CD1c-positive myeloid dendritic cell (primary cell): ENCODE results near the gene AQP12A.
"Not testable (repeated sequence)": the region's sequence is repeated elsewhere in the genome, so short reads cannot be mapped to it uniquely, and the experiment has no call there.

Experiments
- DNase-seq: peaks from one replicate; pipeline ENCODE4 v3.0.0-alpha.2; 2016; ENCODE audit errors: extremely low spot score

The AQP12A gene

GRCh38 chr2:240659883-240660282 is 31.8 kb upstream of the AQP12A start:
- DNase-seq, result not testable (repeated sequence)

DNA sequence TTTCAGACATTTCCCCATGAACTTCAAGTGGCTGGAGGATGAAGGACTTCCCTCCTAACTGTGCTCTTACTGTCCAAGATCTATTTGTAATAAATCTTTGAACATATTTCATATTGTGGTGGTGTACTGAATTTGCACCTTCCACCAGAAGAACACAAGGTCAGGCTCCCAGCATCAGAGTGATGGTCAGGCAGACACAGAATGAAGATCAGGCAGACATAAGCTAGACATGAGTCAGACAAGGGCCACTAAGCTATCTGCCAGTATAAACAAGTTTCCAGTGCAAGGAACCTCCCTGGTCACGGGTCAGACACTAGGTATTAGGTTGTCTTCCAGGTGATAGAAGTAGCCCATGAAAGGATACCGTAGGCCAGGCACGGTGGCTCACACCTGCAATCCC is 29.0 kb upstream of the AQP12A start:
- no peak for DNase-seq

GRCh38 chr2:240663546-240664190 is 28.0 kb upstream of the AQP12A start:
- peak; percentile 48 for DNase-seq

GRCh38 chr2:240664622-240665021 is 27.0 kb upstream of the AQP12A start:
- no peak for DNase-seq

GRCh38 chr2:240670402-240670801 is 21.3 kb upstream of the AQP12A start:
- no peak for DNase-seq

GRCh38 chr2:240670950-240671349 is 20.7 kb upstream of the AQP12A start:
- DNase-seq, result no peak

GRCh38 chr2:240672076-240672700 is 19.5 kb upstream of the AQP12A start:
- no peak for DNase-seq

- DNase-seq, result no peak
Measured at GRCh38 chr2:240672701-240673190, 18.9 kb upstream of the AQP12A start.

DNA sequence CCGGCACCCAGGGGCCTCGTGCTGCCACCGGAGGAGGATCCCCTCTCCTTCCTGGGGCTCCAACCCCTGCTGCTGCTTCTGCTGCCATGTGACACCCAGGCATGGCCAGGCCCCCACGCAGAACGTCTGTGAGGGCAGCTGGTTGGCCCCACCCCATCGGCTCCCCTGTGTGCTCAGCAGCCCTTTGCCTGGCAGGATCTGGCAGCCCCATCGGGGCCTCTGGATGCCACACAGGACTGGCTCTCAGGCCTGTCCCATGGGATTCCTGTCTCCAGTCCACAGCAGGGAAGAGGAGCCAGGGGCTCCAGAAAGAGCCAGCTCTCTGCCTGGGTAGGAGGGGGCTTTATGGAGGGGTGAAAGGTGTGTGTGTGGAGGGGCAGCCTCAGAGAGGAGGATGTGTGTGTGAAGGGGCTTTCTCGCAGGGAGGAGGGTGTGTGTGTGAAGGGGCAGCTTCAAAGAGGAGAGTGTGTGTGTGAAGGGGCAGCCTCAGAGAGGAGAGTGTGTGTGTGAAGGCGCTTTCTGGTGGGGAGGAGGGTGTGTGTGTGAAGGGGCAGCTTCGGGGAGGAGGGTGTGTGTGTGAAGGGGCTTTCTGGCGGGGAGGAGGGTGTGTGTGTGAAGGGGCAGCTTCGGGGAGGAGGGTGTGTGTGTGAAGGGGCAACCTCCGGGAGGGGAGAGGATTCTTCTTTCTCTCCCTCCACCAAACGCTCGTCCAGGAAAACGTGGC is 17.0 kb upstream of the AQP12A start:
- not testable (repeated sequence) for DNase-seq

DNA sequence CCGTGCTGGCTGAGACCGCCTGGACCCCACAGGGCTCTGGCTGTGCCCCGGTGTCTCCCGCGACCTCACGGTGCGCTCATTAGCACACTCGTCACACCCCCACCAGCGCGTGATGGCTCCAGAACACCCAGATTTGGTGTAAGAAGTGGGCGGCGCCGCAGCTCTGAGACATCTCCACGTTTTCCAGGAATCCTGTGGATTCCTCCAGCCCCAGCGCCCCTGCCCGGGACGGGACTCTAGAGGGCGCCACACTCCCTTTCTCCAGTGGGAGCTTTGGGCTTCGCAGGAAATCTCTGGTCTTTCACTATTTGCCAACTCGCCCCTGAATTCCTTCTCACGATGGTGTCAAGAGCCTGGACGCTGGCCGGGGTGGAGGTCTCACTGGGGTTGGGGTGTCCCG is 16.3 kb upstream of the AQP12A start:
- not testable (repeated sequence) for DNase-seq

DNA sequence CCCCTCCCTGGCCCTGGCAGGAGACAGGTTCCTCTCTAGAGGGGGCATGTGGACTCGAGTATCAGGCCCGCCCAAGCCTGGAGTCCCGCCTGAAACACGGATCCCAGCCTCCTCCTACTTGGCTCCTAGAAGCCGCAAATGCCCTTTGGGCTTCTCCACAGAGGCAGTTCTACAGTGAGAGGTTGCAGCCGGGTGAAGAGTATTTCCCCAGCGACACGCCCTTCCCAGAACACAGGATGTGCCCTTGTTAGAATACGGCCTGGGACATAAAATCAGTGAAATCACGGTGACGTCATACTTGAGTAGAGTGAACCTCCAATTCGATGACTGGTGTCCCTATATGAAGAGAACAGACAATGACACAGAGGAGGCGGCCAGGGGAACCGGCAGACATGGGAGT is 13.6 kb upstream of the AQP12A start:
- DNase-seq, result not testable (repeated sequence)

DNA sequence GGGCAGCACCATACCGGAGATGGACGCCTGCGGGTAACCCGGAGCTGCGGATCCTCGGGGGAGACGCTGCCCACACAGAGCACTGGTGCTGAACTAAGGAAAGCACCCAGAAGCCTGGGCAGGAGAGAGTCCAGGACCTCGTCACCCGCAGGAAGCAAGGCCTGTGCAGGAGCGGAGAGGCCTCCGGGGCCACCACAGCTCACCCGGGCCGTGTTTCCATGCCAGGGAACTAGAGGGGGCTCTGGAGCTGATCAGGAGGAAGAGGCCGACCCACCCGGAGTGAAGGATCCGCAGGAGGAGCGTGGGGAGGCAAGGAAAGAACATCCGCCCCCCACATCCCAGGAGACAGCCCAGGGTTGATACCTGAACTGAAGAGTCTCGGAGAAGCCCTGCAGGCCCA is 12.8 kb upstream of the AQP12A start:
- not testable (repeated sequence) for DNase-seq

GRCh38 chr2:240680185-240680584 is 11.5 kb upstream of the AQP12A start:
- not testable (repeated sequence) for DNase-seq

GRCh38 chr2:240682431-240683224 is 9.0 kb upstream of the AQP12A start, which contains the start of gene AQP12B:
TSS of gene AQP12B (minus strand) at chr2:240682885. CDS start at chr2:240682837, 48 bp downstream.
- not testable (repeated sequence) for DNase-seq

GRCh38 chr2:240683329-240683979 is 8.2 kb upstream of the AQP12A start:
- not testable (repeated sequence) for DNase-seq

GRCh38 chr2:240683980-240684728 is 7.5 kb upstream of the AQP12A start:
- not testable (repeated sequence) for DNase-seq

DNA sequence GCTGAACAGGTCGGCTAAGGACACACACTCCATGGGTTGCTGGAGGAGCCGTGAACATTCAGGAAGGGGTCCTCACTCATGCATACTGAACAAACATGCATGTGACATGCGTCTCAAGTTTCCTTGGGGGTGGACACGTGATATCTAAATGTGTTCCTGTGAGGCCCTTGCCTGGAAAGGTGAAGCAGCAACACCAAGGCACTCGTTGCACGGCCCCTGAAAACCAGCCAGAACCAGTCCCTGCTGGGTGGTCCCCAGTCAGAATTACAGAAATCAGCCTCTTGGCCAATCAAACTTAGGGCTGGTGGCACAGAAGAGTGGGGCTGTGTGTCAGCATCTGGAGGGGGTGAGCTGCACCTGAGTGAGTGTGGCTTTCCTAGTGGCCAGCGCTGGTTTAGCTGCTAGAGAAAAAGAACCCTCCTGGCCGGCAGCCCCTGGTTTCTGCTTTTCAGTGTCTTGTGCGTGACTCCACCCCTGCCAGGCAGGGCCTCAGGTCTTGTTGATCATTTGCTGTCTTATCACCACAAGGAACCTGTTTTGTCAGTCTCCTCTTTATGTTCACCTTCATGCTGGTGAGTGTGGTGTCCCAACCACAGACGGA is 5.8 kb upstream of the AQP12A start:
- no peak for DNase-seq

GRCh38 chr2:240686460-240686859 is 5.2 kb upstream of the AQP12A start:
- no peak for DNase-seq

DNA sequence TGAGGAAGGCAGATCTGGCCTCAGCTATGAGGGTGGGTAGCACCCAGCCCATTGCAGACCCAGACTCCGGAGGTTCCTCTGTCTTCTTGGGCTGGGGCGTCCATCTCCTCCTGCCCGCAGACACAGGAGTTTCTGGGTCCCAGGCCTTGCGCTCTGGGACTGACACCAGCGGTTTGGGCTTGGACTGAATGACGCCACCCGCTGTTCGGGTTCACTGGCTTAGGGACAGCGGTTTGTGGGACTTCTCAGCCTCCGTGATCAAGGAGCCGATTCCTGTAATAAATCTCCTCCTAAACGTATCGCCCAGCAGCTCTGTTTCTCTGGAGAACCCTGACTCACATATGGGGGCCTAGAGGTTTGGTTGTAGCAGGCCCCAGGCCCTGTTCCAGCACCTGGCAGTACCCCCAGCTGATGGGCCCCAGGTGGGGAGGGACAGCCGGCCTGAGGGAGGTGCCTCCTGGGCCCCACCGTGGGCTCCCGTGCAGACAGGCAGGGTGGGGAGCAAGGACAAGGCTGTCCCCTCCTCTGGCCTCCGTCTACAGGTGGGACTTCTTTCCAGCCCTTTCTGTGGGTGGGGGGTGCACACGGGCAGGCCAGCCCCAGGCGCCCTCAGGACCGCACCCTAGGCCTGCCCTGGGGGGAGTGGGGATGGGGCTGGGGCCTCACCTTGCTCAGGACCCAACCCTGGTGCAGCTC is 4.5 kb upstream of the AQP12A start:
- DNase-seq, result no peak
